Measurements from ENCODE around the gene ADAM23.
A peak's percentile ranks its signal among the peaks of the same experiment; 100 is the strongest.

The ADAM23 gene

GRCh38 chr2:206442474-206442832 lies 879 bp upstream of the ADAM23 start:
- DNase-seq (ENCODE audit: low read depth): no peak

GRCh38 chr2:206443735-206444527 lies 599 bp downstream of the ADAM23 start:
- DNase-seq (ENCODE audit: low read depth): no peak

GRCh38 chr2:206445948-206446347 lies 2.6 kb downstream of the ADAM23 start:
- DNase-seq (ENCODE audit: low read depth): no peak

- DNase-seq (ENCODE audit: low read depth): no peak
Measured at GRCh38 chr2:206452242-206452641, 8.9 kb downstream of the ADAM23 start.

- DNase-seq (ENCODE audit: low read depth): no peak
Measured at GRCh38 chr2:206452750-206453149, 9.4 kb downstream of the ADAM23 start.

GRCh38 chr2:206456078-206456754 lies 12.9 kb downstream of the ADAM23 start:
- no peak for DNase-seq (ENCODE audit: low read depth)

- DNase-seq (ENCODE audit: low read depth): no peak
Measured at GRCh38 chr2:206457188-206457634, 13.9 kb downstream of the ADAM23 start.

GRCh38 chr2:206462240-206462854 lies 19.0 kb downstream of the ADAM23 start:
- DNase-seq (ENCODE audit: low read depth): no peak

- no peak for DNase-seq (ENCODE audit: low read depth)
Measured at GRCh38 chr2:206463685-206464084, 20.4 kb downstream of the ADAM23 start.

GRCh38 chr2:206464597-206464996 lies 21.3 kb downstream of the ADAM23 start:
- no peak for DNase-seq (ENCODE audit: low read depth)

GRCh38 chr2:206471524-206472062 lies 28.3 kb downstream of the ADAM23 start:
- no peak for DNase-seq (ENCODE audit: low read depth)

- DNase-seq (ENCODE audit: low read depth): no peak
Measured at GRCh38 chr2:206472094-206472493, 28.8 kb downstream of the ADAM23 start.

GRCh38 chr2:206474099-206474498 lies 30.8 kb downstream of the ADAM23 start:
- no peak for DNase-seq (ENCODE audit: low read depth)

- peak; percentile 28 for DNase-seq (ENCODE audit: low read depth)
Measured at GRCh38 chr2:206477296-206477695, 34.0 kb downstream of the ADAM23 start.

- DNase-seq (ENCODE audit: low read depth): no peak
Measured at GRCh38 chr2:206478340-206478739, 35.0 kb downstream of the ADAM23 start.

- no peak for DNase-seq (ENCODE audit: low read depth)
Measured at GRCh38 chr2:206480161-206480560, 36.8 kb downstream of the ADAM23 start.

GRCh38 chr2:206480620-206481019 lies 37.3 kb downstream of the ADAM23 start:
- no peak for DNase-seq (ENCODE audit: low read depth)

- no peak for DNase-seq (ENCODE audit: low read depth)
Measured at GRCh38 chr2:206481056-206481455, 37.7 kb downstream of the ADAM23 start.

- no peak for DNase-seq (ENCODE audit: low read depth)
Measured at GRCh38 chr2:206482123-206482522, 38.8 kb downstream of the ADAM23 start.

GRCh38 chr2:206482633-206483032 lies 39.3 kb downstream of the ADAM23 start:
- no peak for DNase-seq (ENCODE audit: low read depth)

GRCh38 chr2:206488053-206488452 lies 44.7 kb downstream of the ADAM23 start:
- no peak for DNase-seq (ENCODE audit: low read depth)

GRCh38 chr2:206488623-206489022 lies 45.3 kb downstream of the ADAM23 start:
- no peak for DNase-seq (ENCODE audit: low read depth)

GRCh38 chr2:206494061-206494460 lies 50.7 kb downstream of the ADAM23 start:
- no peak for DNase-seq (ENCODE audit: low read depth)
